H9 (cell line): ENCODE results near the gene FAU. TPM values are rescaled to one million over a fixed set of nuclear protein-coding genes. Genes with fewer than 3 reads are reported as not detected.

Experiments
- DNase-seq: peaks from one replicate; pipeline ENCODE4 v3.0.0-alpha.2; 2017
- H2AFZ ChIP-seq: one replicate; pipeline ENCODE4 v1.6.1; 2013; ENCODE audit warnings: mild to moderate bottlenecking, low read length, control low read depth, moderate library complexity
- H2AK5ac ChIP-seq: 2 replicates; pipeline ENCODE4 v1.6.1; 2013; ENCODE audit warnings: low read length, control low read depth, mixed read lengths; ENCODE audit not compliant: insufficient read length
- H2BK120ac ChIP-seq: one replicate; pipeline ENCODE4 v1.6.1; 2013; ENCODE audit warnings: low read depth, mild to moderate bottlenecking, low read length, control low read depth, inconsistent platforms; ENCODE audit not compliant: poor library complexity, severe bottlenecking
- H2BK12ac ChIP-seq: 2 replicates; pipeline ENCODE4 v1.6.1; 2013; ENCODE audit warnings: low read length, control low read depth, mixed read lengths, low read depth; ENCODE audit not compliant: insufficient read length
- H2BK15ac ChIP-seq: 2 replicates; pipeline ENCODE4 v1.6.1; 2013; ENCODE audit warnings: low read depth, low read length, control low read depth
- H2BK20ac ChIP-seq: one replicate; pipeline ENCODE4 v1.6.1; 2013; ENCODE audit warnings: low read depth, mild to moderate bottlenecking, low read length, control low read depth, inconsistent platforms; ENCODE audit not compliant: poor library complexity, severe bottlenecking
- H2BK5ac ChIP-seq: 2 replicates; pipeline ENCODE4 v1.6.1; 2013; ENCODE audit warnings: low read length, control low read depth, mixed read lengths; ENCODE audit not compliant: insufficient read length
- H3K14ac ChIP-seq: 2 replicates; pipeline ENCODE4 v1.6.1; 2013; ENCODE audit warnings: low read length, control low read depth; ENCODE audit not compliant: insufficient read depth
- H3K18ac ChIP-seq: 2 replicates; pipeline ENCODE4 v1.6.1; 2013; ENCODE audit warnings: low read depth, mild to moderate bottlenecking, mixed read lengths, low read length, control low read depth; ENCODE audit not compliant: insufficient read length
- H3K23ac ChIP-seq: 2 replicates; pipeline ENCODE4 v1.6.1; 2013; ENCODE audit warnings: low read length, control low read depth, mixed read lengths, low read depth; ENCODE audit not compliant: insufficient read length
- H3K23me2 ChIP-seq: 2 replicates; pipeline ENCODE4 v1.6.1; 2013; ENCODE audit warnings: low read depth, mild to moderate bottlenecking, mixed read lengths, low read length, control low read depth; ENCODE audit not compliant: insufficient read length, poor library complexity, severe bottlenecking
- H3K27ac ChIP-seq: 2 replicates; pipeline ENCODE4 v1.5.1; 2013; ENCODE audit warnings: low read length, control low read depth, mixed read lengths, low read depth; ENCODE audit not compliant: insufficient read length
- H3K27me3 ChIP-seq: 2 replicates; pipeline ENCODE4 v1.6.1; 2013; ENCODE audit warnings: low read length, control low read depth, inconsistent platforms; ENCODE audit not compliant: insufficient read depth
- H3K4ac ChIP-seq: 2 replicates; pipeline ENCODE4 v1.6.1; 2013; ENCODE audit warnings: low read depth, mild to moderate bottlenecking, control low read depth, inconsistent platforms, low read length, moderate library complexity
- H3K4me1 ChIP-seq: 2 replicates; pipeline ENCODE4 v1.6.1; 2013; ENCODE audit warnings: low read length, control low read depth, inconsistent platforms; ENCODE audit not compliant: insufficient read depth
- H3K4me2 ChIP-seq: 2 replicates; pipeline ENCODE4 v1.6.1; 2013; ENCODE audit warnings: low read length, control low read depth, mixed read lengths; ENCODE audit not compliant: insufficient read length, insufficient read depth
- H3K56ac ChIP-seq: 2 replicates; pipeline ENCODE4 v1.6.1; 2013; ENCODE audit warnings: low read depth, mild to moderate bottlenecking, mixed read lengths, low read length, control low read depth; ENCODE audit not compliant: insufficient read length
- H3K79me1 ChIP-seq: 2 replicates; pipeline ENCODE4 v1.6.1; 2013; ENCODE audit warnings: low read depth, mild to moderate bottlenecking, moderate library complexity, low read length, control low read depth, inconsistent platforms; ENCODE audit not compliant: insufficient read depth, poor library complexity, severe bottlenecking
- H3K79me2 ChIP-seq: 2 replicates; pipeline ENCODE4 v1.6.1; 2013; ENCODE audit warnings: low read length, control low read depth, inconsistent platforms; ENCODE audit not compliant: insufficient read depth
- H3K9ac ChIP-seq: 2 replicates; pipeline ENCODE4 v1.6.1; 2013; ENCODE audit warnings: low read length, control low read depth, mixed read lengths; ENCODE audit not compliant: insufficient read length; ENCODE audit errors: extremely low read depth
- H3K9me3 ChIP-seq: one replicate; pipeline ENCODE4 v1.6.1; 2013; ENCODE audit warnings: low read depth, low read length, inconsistent platforms; ENCODE audit not compliant: control insufficient read depth
- H3T11ph ChIP-seq: one replicate; pipeline ENCODE4 v1.6.1; 2013; ENCODE audit warnings: mild to moderate bottlenecking, low read length, control low read depth, inconsistent platforms
- H4K20me1 ChIP-seq: one replicate; pipeline ENCODE4 v1.6.1; 2013; ENCODE audit not compliant: control insufficient read depth, insufficient read length, insufficient read depth
- H4K5ac ChIP-seq: 2 replicates; pipeline ENCODE4 v1.6.1; 2013; ENCODE audit warnings: low read depth, mild to moderate bottlenecking, mixed read lengths, low read length, control low read depth; ENCODE audit not compliant: insufficient read length
- H4K8ac ChIP-seq: replicated peaks from 2 replicates; pipeline ENCODE4 v1.6.1; 2013; ENCODE audit warnings: low read length, control low read depth, mixed read lengths, low read depth; ENCODE audit not compliant: insufficient read length
- H4K91ac ChIP-seq: 2 replicates; pipeline ENCODE4 v1.6.1; 2013; ENCODE audit warnings: low read depth, mild to moderate bottlenecking, moderate library complexity, mixed read lengths, low read length, control low read depth; ENCODE audit not compliant: insufficient read length
- H3K27ac Mint-ChIP-seq, 3 experiments: 2 replicates in 2 of 3; 3 replicates in 1 of 3; pipeline ENCODE4 v1.8.0; 2020 to 2021; ENCODE audit warnings: mixed read lengths in 3 of 3, mild to moderate bottlenecking in 1 of 3, moderate library complexity in 1 of 3
- H3K27me3 Mint-ChIP-seq: 2 replicates; pipeline ENCODE4 v1.8.0; 2021; ENCODE audit warnings: low read depth, mild to moderate bottlenecking, moderate library complexity, mixed read lengths
- H3K36me3 Mint-ChIP-seq, 3 experiments: 2 replicates in 2 of 3; 3 replicates in 1 of 3; pipeline ENCODE4 v1.8.0; 2020 to 2021; ENCODE audit warnings: low read depth in 3 of 3, mixed read lengths in 3 of 3; ENCODE audit not compliant: insufficient read depth in 1 of 3
- H3K4me1 Mint-ChIP-seq, 2 experiments: 2 replicates each; pipeline ENCODE4 v1.8.0; 2020; ENCODE audit warnings: mixed read lengths in 2 of 2
- H3K4me3 Mint-ChIP-seq, 2 experiments: 2 replicates in 1 of 2; 3 replicates in 1 of 2; pipeline ENCODE4 v1.8.0; 2020 to 2021; ENCODE audit warnings: mild to moderate bottlenecking in 2 of 2, mixed read lengths in 2 of 2, moderate library complexity in 1 of 2
- H3K9me3 Mint-ChIP-seq, 2 experiments: 2 replicates in 1 of 2; 3 replicates in 1 of 2; pipeline ENCODE4 v1.8.0; 2020; ENCODE audit warnings: mild to moderate bottlenecking in 2 of 2, mixed read lengths in 2 of 2, moderate library complexity in 1 of 2
- CTCF ChIP-seq: fragments of 200-600 bp; sonication (generic); conservative IDR thresholded peaks from 3 replicates; pipeline ENCODE4 v1.8.0; 2021; ENCODE audit warnings: antibody characterized with exemption, mild to moderate bottlenecking
- whole genome bisulfite sequencing: extraction: QIAGEN DNeasy Blood & Tissue Kit; methylation state at CpG from one replicate; pipeline ENCODE4 v1.1.7; 2013; ENCODE audit warnings: missing lambda C conversion rate, low lambda C conversion rate, mixed read lengths; ENCODE audit not compliant: insufficient read length; ENCODE audit errors: extremely low coverage; 5-methylcytosine and 5-hydroxymethylcytosine counted together
- total RNA-seq: library from RNA; stranded (reverse); gene quantifications from 2 replicates; pipeline ENCODE4 v1.2.1, GENCODE V29; 2021

FAU gene
- total RNA-seq, 1 experiment from 2014 or later = 898 TPM

GRCh38 chr11:65132238-65132987 is 10.5 kb upstream of the FAU start:
- H3K27ac ChIP-seq = no peak overlapping the region
- no peaks in the 10 kb centered on the region for H3K27me3 ChIP-seq
- H4K20me1 ChIP-seq = no peaks in the 10 kb centered on the region
- no peaks in the 10 kb centered on the region for H3K9me3 ChIP-seq
- H3K4ac ChIP-seq = no peak overlapping the region
- no peaks in the 10 kb centered on the region for H3K27me3 Mint-ChIP-seq
- WGBS = no CpG with 5 or more reads among the region's 10 CpGs
- no peak overlapping the region for H2AK5ac ChIP-seq
- H4K5ac ChIP-seq = no peak overlapping the region
- no peak overlapping the region for H3K18ac ChIP-seq
- DNase-seq = no peak
- no peak overlapping the region for H2BK5ac ChIP-seq
- H3K23ac ChIP-seq = no peak overlapping the region
- H3K56ac ChIP-seq = no peak overlapping the region
- H3K79me1 ChIP-seq = no peaks in the 10 kb centered on the region
- H2BK120ac ChIP-seq = no peak overlapping the region
- no peaks in the 10 kb centered on the region for H3K79me2 ChIP-seq
- no peak overlapping the region for H2AFZ ChIP-seq
- no peak overlapping the region for H4K91ac ChIP-seq
- H3K4me2 ChIP-seq = no peak overlapping the region
- no peaks in the 10 kb centered on the region for H3K4me1 ChIP-seq
- peaks cover 14% of the 10 kb centered on the region for H3K23me2 ChIP-seq
- peak overlapping the region in 2 of 3 experiments; percentile 83 to 100; a peak in 2 of 7 replicates for H3K27ac Mint-ChIP-seq
- no peak overlapping the region for H2BK12ac ChIP-seq
- H2BK20ac ChIP-seq = no peak overlapping the region
- no peak overlapping the region for H3K9ac ChIP-seq
- no peaks in the 10 kb centered on the region; a peak in 1 of 5 replicates for H3K9me3 Mint-ChIP-seq
- H2BK15ac ChIP-seq = no peak overlapping the region
- H3K14ac ChIP-seq = no peak overlapping the region
- TF ChIP-seq CTCF = no peak
- no peak overlapping the region for H4K8ac ChIP-seq
- H3K4me1 Mint-ChIP-seq = peaks cover 19 to 23% of the 10 kb centered on the region in 2 experiments
- no peak overlapping the region for H3T11ph ChIP-seq
- peak overlapping the region; percentile 93 to 95; a peak in 3 of 5 replicates for H3K4me3 Mint-ChIP-seq
- peaks cover 5 to 36% (median 32%) of the 10 kb centered on the region in 3 experiments; a peak in 6 of 7 replicates for H3K36me3 Mint-ChIP-seq
